Daoy (cell line): ENCODE measurements around the gene FXYD3. TPM values are rescaled to one million over a fixed set of nuclear protein-coding genes. Genes with fewer than 3 reads are reported as not detected.

Experiments
- DNase-seq: peaks from one replicate; pipeline ENCODE4 v3.0.0-alpha.2; 2015; ENCODE audit warnings: low read depth
- total RNA-seq: library from RNA; depleted of rRNA; stranded (reverse); fragments of >200 nt; shearing (Covaris generic); gene quantifications from 2 replicates; pipeline ENCODE4 v1.2.3, GENCODE V29; 2014; rRNA removed

Gene FXYD3
- total RNA-seq, 1 experiment from 2014 or later = not detected

DNA sequence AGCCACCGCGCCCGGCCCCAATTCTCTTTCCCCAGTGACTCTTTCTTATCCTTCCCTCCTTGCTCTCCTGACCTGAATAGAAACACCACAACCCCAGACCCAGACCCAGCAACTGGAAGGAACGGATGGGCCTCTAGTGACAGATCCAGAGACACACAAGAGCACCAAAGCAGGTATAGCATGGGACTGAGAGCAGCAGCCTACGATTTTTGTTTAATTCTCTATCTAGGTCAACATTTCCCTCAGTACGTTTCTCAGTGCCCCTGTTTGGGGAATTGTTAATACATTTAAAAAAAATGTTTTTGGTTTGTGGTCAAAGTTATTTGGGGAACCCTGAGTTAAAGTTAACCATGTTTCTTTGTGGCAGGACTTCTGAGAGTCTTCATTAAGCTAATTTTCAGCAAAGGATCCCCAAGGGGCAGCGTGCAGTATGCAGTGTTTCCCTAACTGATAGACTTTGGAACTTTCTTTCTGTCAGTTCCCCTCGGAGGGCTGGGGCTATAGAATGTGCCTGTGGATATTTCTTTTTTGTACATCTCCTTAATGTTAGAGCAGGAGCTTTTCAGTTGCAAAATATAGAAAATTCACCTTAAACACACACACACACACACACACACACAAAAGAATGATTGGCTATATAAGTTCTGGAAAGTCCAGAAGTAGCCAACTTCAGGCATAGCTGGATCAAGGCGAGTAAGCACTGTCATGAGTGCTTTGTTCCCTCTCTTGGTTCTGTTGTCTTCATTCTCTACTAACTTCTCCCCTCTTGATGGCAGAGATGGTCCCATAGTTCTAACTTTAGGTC is 45.2 kb downstream of the FXYD3 start:
- no peak for DNase-seq

DNA sequence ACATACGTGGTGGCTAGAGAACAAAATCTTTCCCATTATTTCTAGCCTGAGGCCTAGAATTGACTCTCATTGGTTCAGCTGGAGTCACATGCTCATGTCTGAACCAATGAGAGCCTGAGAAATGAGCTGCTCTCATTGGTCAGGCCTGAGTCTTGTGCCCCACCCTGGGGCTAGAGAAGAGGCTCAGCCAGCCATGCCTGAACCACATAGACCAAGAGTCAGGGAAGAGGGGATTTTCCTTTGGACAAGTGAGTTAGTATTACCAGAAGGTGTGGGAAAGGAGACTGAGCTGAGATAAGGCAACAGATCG is 45.8 kb downstream of the FXYD3 start:
- no peak for DNase-seq

DNA sequence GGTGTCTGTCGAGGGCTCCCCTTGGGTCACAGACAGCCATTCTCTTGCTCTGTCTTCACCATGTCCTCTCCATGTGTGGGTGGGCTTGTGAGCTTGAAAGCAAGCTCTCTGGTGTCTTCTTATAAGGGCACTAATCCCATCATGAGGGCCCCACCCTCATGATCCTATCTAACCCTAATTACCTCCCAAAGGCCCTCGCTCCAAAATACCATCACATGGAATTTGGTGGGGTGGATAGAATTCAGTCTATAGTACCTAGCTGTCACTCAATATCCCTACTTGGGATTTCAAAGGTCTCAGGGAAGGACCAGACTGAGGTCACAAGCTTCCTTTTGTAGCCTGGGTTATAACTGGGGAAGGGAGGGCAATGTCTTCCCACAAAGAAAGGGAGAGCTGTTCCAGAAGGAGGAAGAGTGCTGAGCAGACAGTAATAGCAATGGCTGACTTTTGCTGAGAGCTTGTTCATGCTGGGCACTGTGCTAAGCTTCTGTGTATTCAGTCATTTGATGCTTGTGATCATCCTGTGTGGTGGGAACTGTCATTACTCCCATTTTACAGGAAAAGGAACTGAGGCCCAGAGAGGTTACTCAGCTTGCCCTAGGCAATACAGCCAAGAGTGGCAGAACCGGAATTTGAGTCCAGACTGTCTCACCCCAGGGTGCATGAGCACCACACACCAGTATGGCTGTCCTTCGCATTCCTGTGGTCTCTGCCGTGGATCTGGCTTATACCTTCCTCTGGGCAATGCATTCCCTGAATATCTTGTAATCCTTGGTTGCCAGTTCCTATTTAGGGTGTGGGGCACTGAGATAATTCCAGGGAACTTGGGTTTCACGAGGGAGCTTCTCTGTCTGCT is 47.1 kb downstream of the FXYD3 start:
- peak; percentile 56 for DNase-seq

DNA sequence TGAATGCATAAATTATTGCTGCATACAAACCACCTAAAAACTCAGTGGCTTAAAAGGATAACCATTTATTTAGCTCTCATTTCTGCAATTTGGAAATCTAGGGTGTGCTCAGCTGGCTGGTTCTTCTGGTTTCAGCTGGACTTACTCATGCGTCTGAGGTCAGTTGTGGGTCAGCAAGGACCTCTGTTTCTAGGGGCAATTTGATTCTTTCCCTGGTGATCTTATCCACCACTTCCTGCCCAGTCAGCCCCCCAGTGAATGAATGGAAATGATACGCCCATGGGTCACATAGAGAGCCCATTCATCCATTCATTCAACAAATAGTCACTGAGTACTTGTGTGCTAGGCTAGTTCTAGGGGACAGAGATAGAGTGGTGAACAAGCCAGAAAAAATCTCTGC is 48.8 kb downstream of the FXYD3 start:
- DNase-seq = peak; percentile 57

DNA sequence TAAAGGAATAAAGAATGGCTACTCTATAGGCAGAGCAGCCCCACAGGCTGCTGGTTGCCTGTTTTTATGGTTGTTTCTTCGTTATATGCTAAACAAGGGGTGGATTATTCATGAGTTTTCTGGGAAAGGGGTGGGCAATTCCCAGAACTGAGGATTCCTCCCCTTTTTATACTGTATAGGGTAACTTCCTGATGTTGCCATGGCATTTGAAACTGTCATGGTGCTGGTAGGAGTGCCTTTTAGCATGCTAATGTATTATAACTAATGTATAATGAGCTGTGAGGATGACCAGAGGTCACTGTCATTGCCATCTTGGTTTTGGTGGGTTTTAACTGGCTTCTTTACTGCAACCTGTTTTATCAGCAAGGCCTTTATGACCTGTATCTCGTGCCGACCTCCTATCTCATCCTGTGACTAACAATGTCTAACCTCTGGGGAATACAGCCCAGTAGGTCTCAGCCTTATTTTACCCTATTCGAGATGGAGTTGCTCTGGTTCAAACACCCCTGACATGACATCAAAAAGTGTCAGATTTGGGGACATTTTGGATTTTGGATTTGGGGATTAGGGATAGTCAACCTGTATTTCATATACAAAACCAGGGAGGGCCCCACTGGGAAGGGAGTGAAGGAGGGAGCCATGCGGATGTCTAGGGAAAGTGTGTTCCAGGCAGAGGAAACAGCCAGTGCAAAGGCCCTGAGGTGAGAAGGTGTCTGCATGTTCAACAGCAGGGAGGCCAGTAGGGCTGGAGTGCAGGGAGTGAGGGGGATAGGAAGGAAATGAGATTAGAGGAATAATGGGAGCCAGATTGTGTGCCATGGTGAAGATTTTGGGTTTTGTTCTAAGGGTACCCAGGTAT is 49.8 kb downstream of the FXYD3 start:
- no peak for DNase-seq

DNA sequence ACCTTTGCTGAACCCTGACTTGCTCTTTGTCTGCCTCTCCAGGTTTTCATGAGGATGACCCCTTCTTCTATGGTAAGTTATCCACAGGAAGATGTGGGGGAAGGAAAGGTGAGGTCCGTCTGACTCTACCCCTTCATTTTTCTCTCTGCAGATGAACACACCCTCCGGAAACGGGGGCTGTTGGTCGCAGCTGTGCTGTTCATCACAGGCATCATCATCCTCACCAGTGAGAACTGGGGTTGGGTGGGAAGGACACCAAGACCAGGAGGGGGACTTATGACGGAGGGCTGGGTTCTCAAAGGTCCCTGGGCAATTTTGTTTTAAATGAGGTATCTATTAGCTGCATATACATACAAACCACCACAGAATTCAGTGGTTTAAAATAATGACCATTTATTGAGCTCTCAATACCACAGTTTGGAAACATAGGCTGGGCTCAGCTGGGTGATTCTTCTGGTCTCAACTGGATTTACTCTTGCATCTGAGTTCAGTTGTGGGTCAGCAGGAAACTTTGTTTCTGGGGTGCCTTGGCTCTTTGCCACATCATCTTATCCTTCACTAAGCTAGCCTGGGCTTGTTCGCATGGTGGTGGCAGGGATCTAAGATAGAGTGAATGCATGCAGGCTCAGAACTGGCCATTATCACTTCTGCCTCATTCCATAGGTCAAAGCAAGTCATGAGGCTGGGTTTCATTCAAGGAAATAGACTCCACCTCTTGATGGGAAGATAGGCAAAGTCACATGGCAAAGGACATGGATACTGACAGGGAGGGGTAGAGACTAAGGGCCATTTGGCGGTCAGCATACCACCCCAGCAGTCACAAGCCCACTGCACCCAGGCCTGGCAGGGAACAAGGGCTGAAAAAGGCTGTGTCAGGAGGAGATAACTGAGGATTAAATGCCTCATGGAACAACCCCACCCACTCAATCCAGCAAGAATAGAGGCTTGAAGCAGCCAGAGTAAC is 50.8 kb downstream of the FXYD3 start:
- DNase-seq = no peak

DNA sequence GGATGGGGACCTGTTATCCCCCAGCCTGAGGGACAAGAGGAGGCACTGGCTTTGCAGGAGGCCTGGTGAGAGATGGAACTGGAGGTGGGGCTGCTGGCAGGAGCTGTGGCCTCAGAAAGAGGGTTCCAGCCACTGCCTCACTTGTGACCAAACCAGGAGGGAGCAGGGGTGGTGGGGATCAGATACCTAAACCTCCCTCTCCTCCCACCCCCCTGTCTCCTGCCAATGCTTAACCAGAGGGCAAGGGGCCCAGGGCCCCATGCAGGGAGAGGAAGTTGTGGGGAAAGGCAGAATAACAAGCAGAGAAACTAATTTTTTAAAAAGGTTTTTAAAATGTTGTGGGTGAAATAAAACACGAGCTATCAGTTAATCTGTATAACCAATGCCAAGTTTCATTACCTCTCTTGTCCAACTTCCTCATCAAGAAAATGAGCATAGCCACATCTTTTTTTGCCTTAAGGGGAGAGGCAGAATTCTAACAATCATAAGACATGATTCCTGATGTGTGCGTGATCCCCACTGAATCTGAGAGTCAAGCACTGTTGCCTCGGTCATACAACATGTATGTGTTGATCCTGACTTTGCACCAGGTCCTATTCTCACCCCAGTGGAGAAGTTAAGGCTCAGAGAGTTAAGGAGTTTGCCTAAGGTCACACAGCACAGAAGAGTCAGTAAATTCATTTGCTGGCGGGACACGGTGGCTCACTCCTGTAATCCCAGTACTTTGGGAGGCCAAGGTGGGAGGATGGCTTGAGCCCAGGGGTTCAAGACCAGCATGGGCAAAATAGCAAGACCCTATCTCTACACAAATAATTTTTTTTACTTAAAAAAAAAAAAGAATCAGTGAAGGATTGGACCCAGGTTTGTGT is 51.9 kb downstream of the FXYD3 start:
- DNase-seq = no peak

DNA sequence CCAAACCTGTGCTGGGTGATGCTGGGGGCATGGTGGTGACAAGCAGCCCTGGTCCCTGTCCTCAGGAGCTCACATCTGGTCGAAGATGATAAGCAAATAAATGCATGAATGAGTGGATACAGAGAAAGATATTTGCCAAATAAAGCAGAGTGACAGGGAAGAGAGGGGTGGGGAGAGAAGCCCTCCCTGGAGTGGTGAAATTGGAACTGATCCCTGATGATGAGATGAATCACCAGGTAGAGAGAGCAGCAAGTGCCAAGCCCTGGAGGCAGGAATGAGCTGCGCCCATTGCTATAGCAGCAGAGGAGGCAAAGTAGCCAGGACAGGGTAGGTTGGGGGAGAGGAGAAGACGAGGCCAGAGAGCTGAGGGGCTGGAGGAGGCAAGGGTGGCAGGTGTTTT is 52.6 kb downstream of the FXYD3 start:
- DNase-seq = peak; percentile 49

DNA sequence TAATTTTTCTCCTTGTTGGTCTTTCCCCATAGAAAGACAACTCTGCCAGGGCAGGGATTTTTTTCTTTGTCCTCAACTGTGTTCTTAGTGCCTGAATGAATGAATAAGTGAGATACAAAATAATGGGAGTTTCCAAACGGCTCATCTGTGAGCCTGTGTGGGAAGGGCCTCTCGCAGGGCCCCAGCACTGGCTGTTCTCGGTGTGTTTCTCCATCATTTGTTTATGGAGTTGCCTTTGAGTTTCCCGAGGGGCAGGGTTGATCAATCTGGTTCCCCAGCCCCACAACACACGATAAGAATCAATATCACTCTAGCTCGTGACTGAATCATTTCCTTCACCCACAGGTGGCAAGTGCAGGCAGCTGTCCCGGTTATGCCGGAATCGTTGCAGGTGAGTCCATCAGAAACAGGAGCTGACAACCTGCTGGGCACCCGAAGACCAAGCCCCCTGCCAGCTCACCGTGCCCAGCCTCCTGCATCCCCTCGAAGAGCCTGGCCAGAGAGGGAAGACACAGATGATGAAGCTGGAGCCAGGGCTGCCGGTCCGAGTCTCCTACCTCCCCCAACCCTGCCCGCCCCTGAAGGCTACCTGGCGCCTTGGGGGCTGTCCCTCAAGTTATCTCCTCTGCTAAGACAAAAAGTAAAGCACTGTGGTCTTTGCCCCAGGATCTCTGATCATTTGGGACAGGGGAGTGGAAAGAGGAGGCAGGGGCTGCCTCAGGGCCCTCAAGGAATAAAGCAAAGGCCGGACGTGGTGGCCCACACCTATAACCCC is 53.8 kb downstream of the FXYD3 start:
- DNase-seq = no peak

DNA sequence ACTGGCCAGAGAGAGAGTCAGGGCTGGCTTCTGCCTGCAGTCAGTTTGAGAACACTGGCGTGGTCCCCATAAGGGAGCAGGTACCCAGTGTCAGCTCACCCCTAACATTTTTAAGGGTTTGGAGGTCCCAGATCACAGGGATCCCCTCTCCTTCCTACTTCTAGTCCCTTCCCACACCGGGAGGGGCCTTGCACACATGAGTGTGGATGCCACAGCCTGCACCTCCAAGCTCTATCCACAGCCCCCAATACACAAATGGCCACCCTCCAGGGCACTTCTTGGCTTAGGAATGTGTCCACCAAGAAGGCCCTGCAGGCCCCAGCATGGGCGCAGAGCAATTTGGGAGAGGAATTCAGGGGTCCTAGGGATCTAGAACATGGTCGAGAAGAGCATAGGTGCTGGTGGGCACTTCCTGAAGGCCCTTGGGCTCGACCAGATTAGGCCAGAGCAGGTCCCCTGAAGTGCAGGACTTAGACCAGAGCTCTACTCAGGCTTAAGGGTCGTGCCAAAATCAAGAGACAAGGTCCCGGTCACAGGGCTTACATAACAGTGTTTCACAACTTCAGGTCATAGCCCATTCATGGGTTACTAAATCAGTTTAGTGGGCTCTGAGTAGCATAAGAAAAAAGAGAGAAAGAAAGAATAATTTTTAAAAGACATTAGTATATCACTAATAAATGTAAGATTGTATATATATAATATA is 54.9 kb downstream of the FXYD3 start:
- DNase-seq = no peak

DNA sequence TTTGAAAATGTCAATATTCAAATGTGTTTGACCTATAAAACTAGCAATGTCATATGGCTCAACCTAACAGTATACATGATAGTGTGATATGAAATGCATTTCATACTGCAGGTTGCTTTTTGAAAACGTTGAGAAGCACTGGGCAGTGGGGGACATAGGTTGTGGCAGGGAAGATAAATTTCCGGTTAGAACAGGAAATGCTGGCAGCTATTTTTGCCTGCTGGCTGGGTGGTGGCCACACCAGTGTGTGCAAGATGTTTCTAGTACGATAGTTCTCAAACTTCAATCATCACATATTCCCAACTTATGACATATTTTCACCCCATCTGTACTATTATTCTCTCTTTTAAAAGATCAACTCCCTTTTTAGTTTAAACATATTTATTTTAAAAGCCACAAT is 56.1 kb downstream of the FXYD3 start:
- DNase-seq = no peak

Other genes with a start within 250 kb of the FXYD3 start
- gene ZNF30, start 188.9 kb upstream of the FXYD3 start, total RNA-seq = 2.1 and 2.9 TPM in 2 replicates
- 1.8 and 1.9 TPM in 2 replicates for gene ZNF792, start 151.6 kb upstream of the FXYD3 start, total RNA-seq
- gene GRAMD1A, start 115.5 kb upstream of the FXYD3 start, total RNA-seq = 11.6 and 14.1 TPM in 2 replicates
- 2.9 and 6.6 TPM in 2 replicates for gene SCN1B, start 85.4 kb upstream of the FXYD3 start, total RNA-seq
- gene HPN, start 74.1 kb upstream of the FXYD3 start, total RNA-seq = not detected in 2 replicates
- gene LGI4, start 19.2 kb downstream of the FXYD3 start, total RNA-seq = not detected in 2 replicates
- not detected in 2 replicates for gene FXYD1, start 23.0 kb downstream of the FXYD3 start, total RNA-seq
- gene FXYD7, start 27.4 kb downstream of the FXYD3 start, total RNA-seq = 0.29 TPM in 1 of 2 replicates, not detected in the other
- gene FXYD5, start 38.9 kb downstream of the FXYD3 start, total RNA-seq = 52.2 and 62.1 TPM in 2 replicates
- not detected in 2 replicates for gene FAM187B, start 112.9 kb downstream of the FXYD3 start, total RNA-seq
- gene LSR, start 133.2 kb downstream of the FXYD3 start, total RNA-seq = 21.1 and 32.9 TPM in 2 replicates
- 57.8 and 66.1 TPM in 2 replicates for gene USF2, start 153.1 kb downstream of the FXYD3 start, total RNA-seq
- not detected in 2 replicates for gene HAMP, start 166.7 kb downstream of the FXYD3 start, total RNA-seq
- gene MAG, start 176.3 kb downstream of the FXYD3 start, total RNA-seq = not detected in 2 replicates
- not detected in 2 replicates for gene CD22, start 213.4 kb downstream of the FXYD3 start, total RNA-seq
- gene FFAR1, start 232.1 kb downstream of the FXYD3 start, total RNA-seq = not detected in 2 replicates
- not detected in 2 replicates for gene FFAR3, start 242.6 kb downstream of the FXYD3 start, total RNA-seq